Activated CD8-positive, alpha-beta memory T cell treated with anti-CD3 and anti-CD28 coated beads, Interleukin-2, amount 50 U/mL, for 24 hours (primary cell): ENCODE measurements around the gene PACSIN2.

ENCODE experiments used
- DNase-seq: peaks from one replicate; pipeline ENCODE4 v3.0.0-alpha.2; 2020; ENCODE audit errors: extremely low read depth

The PACSIN2 gene

DNA sequence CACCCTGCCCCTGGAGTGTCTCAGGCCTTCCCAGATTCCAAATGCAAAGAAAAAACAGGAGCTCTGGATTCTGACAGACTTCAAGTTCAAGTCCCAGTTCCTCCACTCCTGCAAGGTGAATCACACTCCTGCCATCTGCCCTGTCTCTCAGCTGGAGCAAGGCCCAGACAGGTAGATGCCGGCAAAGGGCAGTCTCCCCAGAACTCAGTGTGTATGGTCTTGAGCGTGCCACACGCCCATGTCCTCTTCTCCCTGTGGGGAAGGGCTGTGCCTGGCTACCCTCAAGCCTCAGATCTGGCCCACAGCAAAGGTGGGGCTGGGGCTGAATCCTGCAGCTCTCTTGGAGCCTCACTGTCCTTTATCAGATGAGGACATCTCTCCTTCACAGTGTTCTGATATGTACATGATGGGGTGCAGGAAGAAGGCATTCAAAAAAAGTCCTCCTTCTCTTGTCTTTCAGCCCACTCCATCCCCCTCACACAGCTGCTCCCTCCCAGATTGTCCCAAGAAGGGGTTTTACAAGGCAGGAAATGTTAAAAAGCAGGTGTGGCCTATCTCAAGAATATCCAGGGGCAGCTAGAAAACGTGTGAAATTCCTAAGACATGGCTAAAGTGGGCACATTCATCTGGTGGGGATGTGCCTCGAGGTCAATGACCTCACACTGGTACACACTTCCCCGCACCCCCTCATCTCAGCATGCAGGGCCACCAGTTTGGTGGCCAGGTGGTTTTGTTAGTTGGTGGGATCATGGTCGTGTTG lies 130.2 kb downstream of the PACSIN2 start:
- DNase-seq = no peak

DNA sequence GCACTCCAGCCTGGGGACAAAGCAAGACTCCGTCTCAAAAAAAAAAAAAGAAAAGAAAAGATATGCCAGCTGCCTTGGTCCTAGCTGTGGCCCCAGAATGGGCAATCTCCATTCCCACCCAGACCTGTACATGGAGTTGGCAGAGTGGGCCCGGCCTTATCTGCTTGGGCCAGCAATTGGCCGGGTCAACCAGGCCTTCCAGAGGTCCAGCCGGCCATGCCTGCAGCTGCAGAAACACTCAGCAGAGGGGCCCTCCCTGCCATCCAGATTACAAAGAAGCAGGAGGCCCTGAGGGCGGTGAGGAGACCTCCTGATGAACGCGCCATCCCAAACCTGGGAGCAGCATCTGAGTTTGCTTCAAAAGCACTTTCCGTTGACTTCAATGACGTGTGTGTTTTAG lies 131.0 kb downstream of the PACSIN2 start:
- no peak for DNase-seq

DNA sequence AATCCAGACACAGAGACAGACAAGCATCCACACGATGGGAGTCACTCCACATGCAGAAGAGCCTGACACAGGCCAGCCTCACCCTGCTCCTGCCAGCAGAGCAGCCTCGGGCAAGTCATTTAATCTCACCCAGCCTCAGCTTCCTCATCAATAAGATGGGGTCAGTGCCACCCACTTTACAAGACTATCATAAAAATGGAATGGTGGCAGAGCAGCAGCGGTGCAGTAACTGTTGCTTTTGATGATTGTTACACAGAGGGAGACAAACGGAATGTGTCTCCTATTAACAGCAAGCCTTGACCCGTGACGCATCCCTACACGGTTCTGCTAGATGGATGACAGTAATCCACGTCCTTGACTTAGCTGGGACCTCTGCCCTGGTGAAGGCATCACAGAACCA lies 131.8 kb downstream of the PACSIN2 start:
- DNase-seq = no peak

DNA sequence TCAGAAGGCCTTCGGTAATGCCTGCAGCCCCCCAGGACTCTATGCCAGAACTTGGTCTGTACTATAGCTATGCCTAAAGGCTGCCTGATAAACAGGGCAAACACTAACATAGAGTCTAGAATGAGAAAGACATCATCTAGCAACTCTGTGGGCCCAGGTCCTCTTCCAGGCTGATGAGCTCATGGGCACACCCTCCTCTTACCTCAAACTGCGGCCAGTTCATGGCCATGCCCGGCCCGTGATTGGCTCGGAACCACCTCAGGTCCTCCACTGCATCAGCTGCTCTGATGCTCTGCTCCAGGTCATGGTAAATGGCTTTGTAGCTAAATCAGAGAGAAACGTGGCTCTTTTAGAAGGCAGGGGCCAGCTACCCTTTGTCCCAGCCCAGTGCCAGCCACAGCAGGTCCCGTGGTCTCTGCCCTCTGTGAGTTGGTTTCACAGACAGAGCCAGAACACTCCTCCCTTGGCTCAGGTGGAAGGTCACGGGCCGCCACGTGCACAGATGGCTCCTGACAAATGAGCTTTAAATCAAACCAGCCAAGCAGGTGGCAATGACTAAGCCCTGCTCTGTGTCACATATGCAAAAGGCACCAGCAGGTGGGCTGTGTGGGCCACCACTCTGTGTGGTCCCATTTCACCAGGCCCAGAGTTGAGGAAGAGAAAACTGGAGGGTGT lies 132.8 kb downstream of the PACSIN2 start:
- no peak for DNase-seq

DNA sequence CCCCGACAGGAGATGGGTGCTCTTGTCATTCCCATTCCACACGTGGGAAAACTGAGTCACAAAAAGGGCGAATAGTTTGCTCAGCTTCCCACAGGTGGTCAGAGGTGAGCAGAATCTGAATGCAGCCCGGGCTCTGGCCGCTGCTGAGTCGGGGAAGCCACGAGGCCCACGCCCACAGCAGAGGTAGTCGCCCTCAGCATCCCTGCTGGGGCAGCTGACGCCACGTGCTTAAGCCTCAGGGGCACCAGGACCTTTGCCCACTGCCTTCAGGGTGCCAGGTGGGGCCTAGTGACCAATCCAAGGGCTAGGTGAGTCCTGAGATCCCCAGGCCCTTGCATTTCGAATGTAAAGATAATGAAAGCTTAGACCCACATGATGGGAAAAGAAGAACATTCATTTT lies 133.7 kb downstream of the PACSIN2 start:
- DNase-seq = no peak

DNA sequence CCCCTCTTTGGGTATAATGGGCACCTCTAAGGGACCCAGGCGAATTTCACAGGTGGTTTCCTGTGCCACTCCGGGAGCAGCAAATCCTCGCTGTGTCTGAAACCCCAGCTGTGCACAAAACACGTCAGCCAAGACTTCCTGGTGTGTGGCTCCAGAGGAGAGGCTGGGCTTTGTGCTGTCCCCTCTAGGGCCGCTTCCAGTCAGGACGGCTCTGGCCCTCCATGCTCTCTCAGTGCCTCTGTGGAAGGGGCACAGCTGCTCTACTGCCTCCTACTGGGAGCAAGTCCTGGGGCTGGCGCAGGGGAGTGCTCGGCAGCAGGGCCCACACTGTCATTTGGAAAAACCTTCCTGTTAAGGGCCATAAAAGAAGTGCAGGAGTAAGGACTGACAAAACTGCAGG lies 134.1 kb downstream of the PACSIN2 start:
- no peak for DNase-seq

DNA sequence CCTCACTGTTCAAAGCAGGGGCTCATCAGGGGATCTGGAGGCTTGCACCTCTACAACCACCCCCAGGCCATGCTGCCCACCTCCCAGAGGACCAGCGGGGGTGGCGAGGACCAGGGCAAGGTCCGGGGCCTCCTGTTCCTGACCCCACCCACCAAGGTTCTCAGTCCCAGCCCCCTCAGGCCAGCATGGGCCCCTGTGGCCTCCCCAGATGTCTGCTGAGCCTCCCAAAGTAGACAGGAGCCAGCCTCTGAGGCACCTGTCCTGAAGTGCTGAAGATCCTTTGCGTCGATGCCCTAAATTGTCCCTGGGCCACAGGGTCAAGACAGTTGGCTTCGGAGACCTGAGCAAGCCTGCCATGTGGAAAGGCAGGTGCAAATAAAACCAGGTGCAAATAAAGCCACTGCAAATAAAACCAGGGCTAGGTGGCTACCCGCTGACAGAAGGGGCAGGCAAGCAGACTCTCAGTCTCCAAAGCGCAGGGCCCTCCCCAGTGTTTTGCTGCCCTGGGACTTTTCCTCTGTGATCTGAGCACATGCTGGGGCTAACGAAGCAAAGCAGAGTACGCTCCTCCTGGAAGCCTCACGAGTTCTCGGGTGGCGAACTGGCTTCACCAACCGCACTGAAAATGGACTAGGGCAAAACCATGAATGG lies 135.5 kb downstream of the PACSIN2 start:
- DNase-seq = no peak

DNA sequence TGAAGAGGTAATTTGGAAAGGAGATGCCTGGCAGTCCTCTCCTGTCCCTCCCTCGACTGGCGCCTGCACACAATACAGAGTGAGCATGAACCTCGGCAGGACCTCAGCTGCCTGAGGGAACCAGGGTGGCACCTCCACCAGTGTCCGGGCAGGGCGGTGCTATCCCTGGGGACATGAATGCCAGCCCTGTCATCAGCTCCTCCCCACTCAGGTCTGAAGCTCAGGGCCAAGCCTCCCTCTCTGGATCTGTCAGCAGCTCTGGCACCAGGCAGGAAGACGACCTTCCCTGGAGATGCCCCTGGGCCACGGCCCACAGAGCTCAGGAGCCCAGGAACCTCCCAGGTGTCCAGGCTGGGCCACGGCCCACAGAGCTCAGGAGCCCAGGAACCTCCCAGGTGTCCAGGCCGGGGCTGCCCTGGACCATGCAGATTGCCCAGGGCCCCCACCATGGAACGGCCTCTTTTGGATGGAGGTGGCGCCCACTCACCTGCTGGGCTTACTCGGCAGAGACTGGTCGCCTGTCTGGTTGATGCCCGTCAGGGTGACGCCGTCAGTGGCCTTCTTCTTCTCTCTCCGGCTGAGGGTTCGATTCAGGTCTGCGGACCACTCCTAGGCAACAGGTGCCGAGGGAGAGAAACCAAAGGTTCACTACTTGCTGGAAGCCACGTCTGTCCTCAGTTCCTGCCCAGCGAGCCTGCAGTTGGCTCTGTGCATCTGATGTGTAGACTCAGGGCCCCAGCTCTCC lies 136.2 kb downstream of the PACSIN2 start:
- no peak for DNase-seq

DNA sequence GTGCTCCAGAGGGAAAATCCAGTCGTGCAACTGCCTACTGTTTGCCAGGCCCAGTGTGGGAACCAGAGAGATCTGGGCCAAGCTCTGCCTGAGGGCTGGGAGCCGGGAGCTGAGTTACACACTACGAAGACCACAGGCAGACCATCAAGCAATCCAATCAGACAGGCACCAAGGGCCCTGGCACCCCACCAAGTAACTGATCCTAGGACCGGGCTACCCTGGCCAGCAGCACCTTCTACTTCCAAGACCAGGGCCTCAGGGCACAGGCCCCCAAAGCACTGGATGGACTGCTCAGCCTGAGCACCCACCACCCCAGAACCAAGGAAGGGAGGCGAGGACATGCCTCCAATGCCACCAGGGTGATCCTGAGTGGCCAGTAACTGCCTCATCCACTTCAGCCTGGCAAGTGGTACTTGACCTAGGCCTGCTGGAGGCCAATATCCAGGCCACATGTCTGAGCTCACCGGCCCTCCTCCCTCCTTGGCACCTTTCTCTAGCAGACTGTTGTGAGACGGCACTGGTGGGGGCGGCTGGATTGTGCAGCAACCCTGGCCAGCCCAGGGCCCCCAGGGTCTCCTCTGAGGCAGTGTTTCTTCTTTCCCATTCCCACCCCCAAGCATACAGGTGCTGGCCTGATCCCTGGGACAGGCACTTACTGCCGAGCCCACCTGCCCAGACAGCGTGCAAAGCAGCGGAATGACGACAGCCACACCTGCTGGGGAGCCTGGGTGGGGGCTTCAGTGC lies 137.2 kb downstream of the PACSIN2 start:
- DNase-seq = no peak

DNA sequence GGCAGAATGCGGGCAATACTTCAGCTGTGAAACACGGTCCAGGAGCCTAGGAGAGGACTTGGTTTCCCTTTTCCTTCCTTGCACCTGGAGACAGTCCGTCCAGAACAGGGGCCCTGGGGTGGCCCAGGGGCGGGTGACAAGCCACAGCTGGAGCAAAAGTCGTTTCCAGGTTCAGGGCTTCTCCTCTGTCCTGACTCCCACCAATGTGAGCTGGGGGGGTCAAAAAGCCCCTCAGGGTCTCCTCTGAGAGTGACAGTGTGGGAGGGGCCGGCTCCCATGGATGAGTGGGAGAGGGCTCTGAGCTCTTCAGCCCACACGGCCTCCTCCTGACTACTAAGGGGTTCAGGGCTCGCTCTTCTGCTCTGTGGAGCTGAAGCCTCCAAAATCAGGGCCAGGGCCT lies 137.8 kb downstream of the PACSIN2 start:
- no peak for DNase-seq

DNA sequence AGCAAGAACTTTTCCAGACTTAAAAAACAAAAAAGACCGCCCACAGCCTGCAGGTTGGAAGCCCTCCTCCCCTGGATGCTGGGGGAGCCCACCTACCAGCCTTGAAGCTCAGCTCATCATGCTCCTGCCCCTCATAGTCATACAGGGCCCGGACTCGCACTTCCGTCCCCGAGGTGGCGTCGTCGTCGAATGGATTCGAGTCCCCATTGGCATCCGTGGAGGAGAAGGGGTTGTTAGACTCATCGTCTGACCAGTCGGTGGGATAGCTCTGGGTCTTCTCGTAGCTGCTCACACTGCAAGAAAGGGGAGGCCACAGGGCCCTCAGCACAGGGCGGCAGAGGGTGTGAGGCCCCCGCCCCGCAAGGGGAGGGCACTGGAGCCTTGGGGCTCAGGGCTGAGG lies 138.9 kb downstream of the PACSIN2 start:
- DNase-seq = no peak

DNA sequence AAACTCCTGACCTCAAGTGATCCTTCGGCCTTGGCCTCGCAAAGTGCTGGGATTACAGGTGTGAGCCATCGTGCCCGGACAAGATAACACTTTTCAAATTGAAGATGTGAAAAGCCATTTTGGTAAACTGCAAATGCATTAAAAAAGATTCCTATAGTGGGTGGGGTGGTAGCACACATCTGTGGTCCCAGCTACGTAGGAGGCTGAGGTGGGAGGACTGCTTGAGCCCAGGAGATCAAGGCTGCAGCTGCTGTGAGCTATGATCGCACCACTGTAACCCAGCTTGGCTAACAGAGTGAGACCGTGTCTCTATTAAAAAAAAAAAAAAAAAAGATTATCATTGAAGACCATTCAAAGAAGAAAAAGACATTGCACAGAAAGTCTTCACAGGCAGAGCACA lies 140.9 kb downstream of the PACSIN2 start:
- DNase-seq = no peak

DNA sequence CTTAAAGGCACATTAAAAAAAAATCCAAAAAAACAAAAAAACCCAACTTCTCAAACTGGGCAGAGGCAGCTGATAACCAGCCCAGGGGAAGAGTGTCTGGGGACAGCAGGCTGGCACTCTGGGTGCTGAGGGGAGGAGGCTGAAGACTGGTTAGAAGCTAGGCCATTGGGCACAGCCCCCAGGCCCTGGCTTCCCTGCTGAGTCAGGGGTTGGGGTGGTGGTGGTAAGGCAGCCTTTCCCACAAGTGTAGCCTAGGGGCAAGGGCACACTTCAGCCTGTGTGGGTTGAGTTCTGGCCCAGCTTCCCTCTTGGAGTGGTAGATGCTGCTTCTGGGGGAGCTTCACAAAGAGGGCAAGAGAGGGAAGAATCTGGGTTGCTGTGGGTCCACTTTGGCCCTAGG lies 141.6 kb downstream of the PACSIN2 start:
- no peak for DNase-seq

DNA sequence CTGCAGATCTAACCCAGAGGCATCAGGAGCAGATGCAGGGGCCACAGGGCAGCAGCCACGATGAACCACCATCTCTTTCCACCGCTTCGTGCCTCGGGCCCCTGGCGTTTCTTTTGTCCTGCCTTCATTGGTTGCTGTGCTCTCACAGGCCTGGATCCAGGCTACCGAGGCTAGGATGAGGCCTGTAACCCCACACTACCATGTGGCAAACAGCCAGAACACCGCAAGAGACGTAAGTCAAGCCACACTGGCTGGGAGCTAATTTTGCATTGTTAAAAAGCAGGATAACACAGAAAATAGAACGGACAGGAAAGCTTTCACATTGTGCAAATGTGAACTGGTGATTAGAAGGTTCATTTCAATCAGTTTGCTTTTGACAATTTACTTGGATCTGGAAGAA lies 142.1 kb downstream of the PACSIN2 start:
- DNase-seq = no peak

DNA sequence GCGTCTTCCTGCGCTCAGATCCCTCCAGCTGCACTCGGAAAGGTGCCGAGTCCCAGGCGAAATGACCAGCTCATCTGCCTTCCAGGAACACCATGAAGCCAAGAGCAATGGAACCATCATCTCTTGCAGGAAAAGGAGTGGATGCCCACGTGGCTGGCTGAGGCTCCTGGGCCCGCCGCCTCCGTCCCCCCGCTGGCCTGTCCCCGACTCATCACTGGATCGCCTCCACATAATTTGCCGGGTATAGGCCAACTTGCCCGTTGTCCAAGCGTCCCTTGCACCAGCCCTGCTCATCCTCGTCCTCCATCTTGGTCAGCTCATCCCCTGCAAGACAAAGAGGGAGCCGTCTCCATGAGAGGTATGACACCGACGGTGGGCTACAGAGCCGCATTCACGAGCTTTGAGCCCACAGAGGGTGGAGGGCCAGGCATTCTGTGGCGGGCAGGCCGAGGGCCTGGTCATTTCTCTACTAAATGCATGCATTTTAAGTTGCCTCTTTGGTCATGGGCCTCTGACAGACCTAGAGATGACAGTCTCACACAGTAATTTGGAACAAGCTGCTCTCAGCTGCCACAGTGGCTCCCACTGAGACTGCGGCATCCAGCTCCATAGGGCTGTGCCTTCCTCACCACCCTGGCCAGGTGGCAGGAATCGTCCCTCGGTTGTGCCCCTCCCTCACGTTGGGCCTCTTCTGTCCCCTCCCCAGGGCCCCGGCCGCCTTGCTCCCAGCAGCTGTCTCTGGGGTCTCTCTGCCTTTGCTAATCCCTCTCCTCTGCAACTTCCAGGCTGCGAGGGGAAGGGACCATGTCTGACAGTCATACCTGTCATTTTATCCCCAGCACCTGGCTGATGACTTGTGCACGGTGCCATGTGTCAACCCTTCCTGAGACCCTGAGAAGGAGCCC lies 143.6 kb downstream of the PACSIN2 start:
- no peak for DNase-seq

DNA sequence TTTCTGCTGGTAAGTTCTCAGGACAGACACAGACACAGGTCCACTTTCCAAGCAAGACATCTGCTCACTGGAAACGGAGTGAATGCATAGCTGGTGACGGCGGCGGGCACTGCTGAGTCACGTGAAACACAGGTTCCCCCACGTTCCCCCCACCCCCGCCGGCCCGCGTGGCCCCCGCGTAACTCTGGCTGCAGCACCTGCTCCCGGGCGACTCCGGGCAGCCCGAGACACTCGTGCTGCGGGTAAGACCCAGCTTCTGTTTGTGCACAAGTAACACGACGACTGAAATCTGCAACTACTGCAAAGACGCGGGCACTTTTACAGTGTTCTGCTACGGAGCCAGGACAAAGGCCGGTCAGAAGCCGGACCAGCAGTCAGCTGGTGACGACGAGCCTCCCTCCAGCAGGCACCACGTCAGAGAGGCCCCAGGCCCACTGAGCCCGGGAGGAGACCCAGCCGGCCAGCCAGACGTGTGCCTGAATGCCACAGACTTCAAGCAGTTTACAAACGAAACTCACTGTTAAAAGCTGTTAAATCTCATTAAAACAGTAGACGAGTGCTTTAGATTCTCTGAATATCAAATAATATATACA lies 145.0 kb downstream of the PACSIN2 start:
- DNase-seq = no peak

DNA sequence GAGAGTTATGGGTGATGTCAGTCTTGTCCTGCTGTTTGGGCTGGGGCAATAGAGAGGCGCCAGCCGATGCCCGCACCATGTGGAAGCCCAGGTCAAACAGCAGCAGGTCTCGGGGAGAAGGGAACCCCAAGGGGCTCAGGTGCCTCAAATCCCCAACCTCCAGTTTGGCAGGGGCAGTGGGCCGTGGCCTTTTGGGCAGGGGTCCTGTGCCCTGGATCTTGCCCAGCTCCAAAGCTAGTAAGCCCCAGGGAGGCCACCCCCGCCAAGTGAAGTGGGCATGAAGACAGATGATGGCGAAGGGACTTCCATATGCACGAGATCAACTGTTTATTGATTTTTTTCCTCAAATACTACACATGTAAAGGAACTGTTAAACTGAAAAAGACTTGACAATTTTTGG lies 145.5 kb downstream of the PACSIN2 start:
- no peak for DNase-seq

DNA sequence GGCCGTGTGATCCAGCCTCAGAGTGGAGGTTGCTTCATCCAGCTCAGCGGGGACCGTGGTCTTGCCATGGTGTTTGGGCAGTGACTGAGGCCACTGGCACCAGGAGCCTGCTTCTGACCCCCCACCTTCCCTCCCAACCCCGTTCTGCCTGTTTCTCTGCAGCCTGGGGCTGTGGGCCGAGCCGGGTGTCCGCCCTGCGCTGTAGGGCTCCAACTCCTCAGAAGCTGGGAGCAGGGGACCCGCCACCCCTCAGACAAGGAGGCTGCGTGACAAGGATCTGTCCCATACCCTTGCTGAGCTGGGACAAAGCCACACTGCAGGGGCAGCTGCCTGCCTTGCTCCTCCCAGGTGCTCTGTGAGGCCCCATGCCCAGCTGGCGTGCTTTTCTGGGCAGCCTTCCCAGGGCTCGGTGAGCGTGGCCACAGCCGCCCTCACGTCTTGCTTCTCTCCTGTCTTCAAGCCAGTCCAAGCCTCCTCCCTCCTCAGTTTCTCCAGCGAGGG lies 146.1 kb downstream of the PACSIN2 start:
- no peak for DNase-seq

DNA sequence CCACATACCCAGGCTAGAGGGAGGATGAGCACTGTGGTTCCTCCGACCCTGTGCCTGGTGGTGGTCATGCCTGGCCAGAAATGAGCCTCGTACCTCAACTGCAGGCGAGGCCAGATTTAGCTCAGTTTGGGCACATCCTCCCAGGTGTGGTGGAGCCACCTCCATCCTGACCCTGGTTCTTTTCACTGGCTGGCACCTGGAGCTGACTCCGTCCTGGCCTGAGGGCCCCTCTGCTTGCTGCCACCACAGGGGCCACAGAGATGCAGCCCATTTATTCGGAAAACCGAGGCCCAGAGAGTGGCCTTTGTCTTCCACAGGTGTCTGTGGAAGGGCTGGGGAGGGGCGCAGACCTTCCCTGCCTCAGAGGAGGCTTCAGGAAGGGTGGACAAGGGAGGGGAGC lies 148.8 kb downstream of the PACSIN2 start:
- DNase-seq = no peak

DNA sequence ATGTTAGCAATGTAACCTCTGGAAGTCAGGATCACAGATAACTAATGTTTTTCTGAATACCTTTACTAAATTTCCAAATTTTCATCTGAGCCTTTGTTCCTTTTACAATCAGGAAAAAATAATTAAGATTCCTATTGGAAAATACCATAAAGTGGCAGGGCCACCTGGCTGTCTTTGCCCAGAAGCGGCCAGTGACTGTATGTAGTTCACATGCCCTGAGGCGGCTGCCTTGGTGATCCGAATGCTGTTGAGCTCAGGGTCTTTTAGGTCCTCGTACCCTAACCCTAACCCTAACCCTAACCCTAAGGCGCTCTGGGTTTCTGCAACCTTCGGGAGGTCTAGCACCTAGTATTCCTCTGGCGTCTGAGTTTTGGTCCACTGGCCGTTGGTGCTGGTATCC lies 149.4 kb downstream of the PACSIN2 start:
- DNase-seq = no peak
